Stimulated activated CD8-positive, alpha-beta memory T cell treated with anti-CD3 and anti-CD28 coated beads, Interleukin-7, amount 100 ng/mL, for 48 hours (primary cell): ENCODE results near the gene FOXO3.

Source experiments
- DNase-seq, 2 donors: peaks; one replicate each; pipeline ENCODE4 v3.0.0-alpha.2; 2020; ENCODE audit warnings: low read depth in 1 of 2; ENCODE audit errors: extremely low read depth in 1 of 2

The FOXO3 gene

GRCh38 chr6:108594151-108594550 is 33.4 kb downstream of the FOXO3 start:
- DNase-seq = no peak

GRCh38 chr6:108594640-108595039 is 33.9 kb downstream of the FOXO3 start:
- DNase-seq = no peak

GRCh38 chr6:108596956-108597355 is 36.2 kb downstream of the FOXO3 start:
- no peak for DNase-seq

GRCh38 chr6:108597572-108598304 is 37.0 kb downstream of the FOXO3 start:
- no peak for DNase-seq

- DNase-seq = peak in 1 of 2 donors; percentile 8
Measured at GRCh38 chr6:108598305-108598863, 37.7 kb downstream of the FOXO3 start.

- DNase-seq = no peak
Measured at GRCh38 chr6:108604156-108604555, 43.4 kb downstream of the FOXO3 start.

- DNase-seq = no peak
Measured at GRCh38 chr6:108606250-108606690, 45.6 kb downstream of the FOXO3 start.

GRCh38 chr6:108608453-108609275 is 47.9 kb downstream of the FOXO3 start:
- DNase-seq = no peak

- no peak for DNase-seq
Measured at GRCh38 chr6:108609276-108609769, 48.6 kb downstream of the FOXO3 start.

- no peak for DNase-seq
Measured at GRCh38 chr6:108610270-108610839, 49.6 kb downstream of the FOXO3 start.

- DNase-seq = no peak
Measured at GRCh38 chr6:108610957-108611586, 50.4 kb downstream of the FOXO3 start.

- no peak for DNase-seq
Measured at GRCh38 chr6:108612852-108613251, 52.1 kb downstream of the FOXO3 start.

GRCh38 chr6:108616544-108616943 is 55.8 kb downstream of the FOXO3 start:
- DNase-seq = no peak

GRCh38 chr6:108616973-108617372 is 56.3 kb downstream of the FOXO3 start:
- no peak for DNase-seq

- DNase-seq = no peak
Measured at GRCh38 chr6:108618623-108619152, 58.0 kb downstream of the FOXO3 start.

GRCh38 chr6:108619431-108620197 is 58.9 kb downstream of the FOXO3 start:
- DNase-seq = no peak

GRCh38 chr6:108621117-108621516 is 60.4 kb downstream of the FOXO3 start:
- DNase-seq = peak in 1 of 2 donors; percentile 42

GRCh38 chr6:108622641-108623298 is 62.1 kb downstream of the FOXO3 start:
- DNase-seq = no peak

- no peak for DNase-seq
Measured at GRCh38 chr6:108623995-108624394, 63.3 kb downstream of the FOXO3 start.
